Loucy (cell line): ENCODE data around the gene UNK.

Experiments used
- H2AFZ ChIP-seq: fragments of 200-600 bp; sonication (generic); 2 replicates; pipeline ENCODE4 v1.6.0; 2016; ENCODE audit warnings: antibody characterized with exemption, mild to moderate bottlenecking, low read length, moderate library complexity
- H3F3A ChIP-seq: fragments of 200-600 bp; 2 replicates; pipeline ENCODE4 v1.6.0; 2016; ENCODE audit warnings: antibody characterized with exemption, low read depth, mild to moderate bottlenecking
- H3K27me3 ChIP-seq: fragments of 200-600 bp; sonication (generic); 2 replicates; pipeline ENCODE4 v1.6.1; 2014; ENCODE audit warnings: low read length, mild to moderate bottlenecking; ENCODE audit not compliant: insufficient read depth, poor library complexity, severe bottlenecking
- H3K36me3 ChIP-seq: fragments of 200-600 bp; sonication (generic); 2 replicates; pipeline ENCODE4 v1.6.1; 2016; ENCODE audit warnings: low read length; ENCODE audit not compliant: insufficient read depth
- H3K4me1 ChIP-seq: fragments of 200-600 bp; sonication (generic); 2 replicates; pipeline ENCODE4 v1.5.1; 2014; ENCODE audit warnings: low read length, mild to moderate bottlenecking; ENCODE audit not compliant: insufficient read depth, poor library complexity, severe bottlenecking
- H3K4me2 ChIP-seq: fragments of 200-600 bp; sonication (generic); 2 replicates; pipeline ENCODE4 v1.6.0; 2014; ENCODE audit warnings: antibody characterized with exemption, low read length, low read depth, mild to moderate bottlenecking; ENCODE audit not compliant: poor library complexity, severe bottlenecking
- H3K4me3 ChIP-seq: fragments of 200-600 bp; sonication (generic); 2 replicates; pipeline ENCODE4 v1.5.1; 2014; ENCODE audit warnings: low read length, mild to moderate bottlenecking, mixed read lengths; ENCODE audit not compliant: poor library complexity, severe bottlenecking
- H3K79me2 ChIP-seq: fragments of 200-600 bp; sonication (generic); 2 replicates; pipeline ENCODE4 v1.6.1; 2014; ENCODE audit warnings: low read length; ENCODE audit not compliant: insufficient read depth
- H3K9ac ChIP-seq: fragments of 200-600 bp; sonication (generic); 2 replicates; pipeline ENCODE4 v1.6.0; 2014; ENCODE audit warnings: mild to moderate bottlenecking, low read depth, low read length, moderate library complexity; ENCODE audit not compliant: poor library complexity, severe bottlenecking
- H3K9me2 ChIP-seq: fragments of 200-600 bp; sonication (generic); replicated peaks from 2 replicates; pipeline ENCODE4 v1.6.1; 2016; ENCODE audit warnings: low read depth, low read length, mixed read lengths
- H3K9me3 ChIP-seq: fragments of 200-600 bp; sonication (generic); 2 replicates; pipeline ENCODE4 v1.6.1; 2014; ENCODE audit warnings: mild to moderate bottlenecking, antibody characterized with exemption, low read length, low read depth; ENCODE audit not compliant: insufficient read depth
- H4K20me1 ChIP-seq: fragments of 200-600 bp; sonication (generic); 2 replicates; pipeline ENCODE4 v1.6.0; 2014; ENCODE audit warnings: antibody characterized with exemption, low read length, mild to moderate bottlenecking; ENCODE audit not compliant: insufficient read depth, poor library complexity, severe bottlenecking
- CTCF ChIP-seq: fragments of 200-600 bp; sonication (generic); conservative IDR thresholded peaks from 2 replicates; pipeline ENCODE4 v1.5.1; 2014; ENCODE audit warnings: mild to moderate bottlenecking, antibody characterized with exemption, low read length
- EZH2phosphoT487 ChIP-seq: fragments of 200-600 bp; IDR thresholded peaks from 2 replicates; pipeline ENCODE4 v1.6.1; 2018; ENCODE audit warnings: antibody characterized with exemption, mild to moderate bottlenecking, moderate library complexity, borderline replicate concordance

The UNK gene

GRCh38 chr17:75740215-75740614, 44.4 kb upstream of the UNK start:
- H3F3A ChIP-seq, result no peaks in the 10 kb centered on the region
- H4K20me1 ChIP-seq, result no peaks in the 10 kb centered on the region
- no peaks in the 10 kb centered on the region for H3K79me2 ChIP-seq
- no peaks in the 10 kb centered on the region for H3K4me1 ChIP-seq
- H3K9me3 ChIP-seq, result no peaks in the 10 kb centered on the region
- no peak for TF ChIP-seq EZH2phosphoT487
- no peak for TF ChIP-seq CTCF
- H3K9me2 ChIP-seq, result no peaks in the 10 kb centered on the region
- no peaks in the 10 kb centered on the region for H3K36me3 ChIP-seq
- no peak overlapping the region for H3K4me2 ChIP-seq
- no peaks in the 10 kb centered on the region for H3K27me3 ChIP-seq
- no peak overlapping the region for H3K9ac ChIP-seq
- no peak overlapping the region for H2AFZ ChIP-seq
- no peak overlapping the region for H3K4me3 ChIP-seq

GRCh38 chr17:75740631-75741077, 44.0 kb upstream of the UNK start:
- H3K4me3 ChIP-seq, result no peak overlapping the region
- H4K20me1 ChIP-seq, result no peaks in the 10 kb centered on the region
- TF ChIP-seq EZH2phosphoT487 (no peak), CTCF (no peak)
- H3K36me3 ChIP-seq, result no peaks in the 10 kb centered on the region
- H2AFZ ChIP-seq, result no peak overlapping the region
- no peaks in the 10 kb centered on the region for H3K9me3 ChIP-seq
- no peaks in the 10 kb centered on the region for H3K27me3 ChIP-seq
- H3K4me2 ChIP-seq, result no peak overlapping the region
- H3K9me2 ChIP-seq, result no peaks in the 10 kb centered on the region
- H3K79me2 ChIP-seq, result no peaks in the 10 kb centered on the region
- no peaks in the 10 kb centered on the region for H3K4me1 ChIP-seq
- no peaks in the 10 kb centered on the region for H3F3A ChIP-seq
- no peak overlapping the region for H3K9ac ChIP-seq

GRCh38 chr17:75742337-75742736, 42.3 kb upstream of the UNK start:
- no peaks in the 10 kb centered on the region for H3K36me3 ChIP-seq
- no peaks in the 10 kb centered on the region for H3F3A ChIP-seq
- H3K9me3 ChIP-seq, result no peaks in the 10 kb centered on the region
- no peaks in the 10 kb centered on the region for H3K9me2 ChIP-seq
- H4K20me1 ChIP-seq, result no peaks in the 10 kb centered on the region
- H3K4me1 ChIP-seq, result no peaks in the 10 kb centered on the region
- TF ChIP-seq CTCF, result no peak
- no peak for TF ChIP-seq EZH2phosphoT487
- H3K4me2 ChIP-seq, result no peak overlapping the region
- H3K9ac ChIP-seq, result no peak overlapping the region
- no peak overlapping the region for H3K4me3 ChIP-seq
- H3K79me2 ChIP-seq, result no peaks in the 10 kb centered on the region
- H3K27me3 ChIP-seq, result no peaks in the 10 kb centered on the region
- H2AFZ ChIP-seq, result no peak overlapping the region
